ENCODE results near the gene GOLGA1. TPM values are rescaled to one million over a fixed set of nuclear protein-coding genes. Genes with fewer than 3 reads are reported as not detected.

The GOLGA1 gene
- total RNA-seq, 1 donor from 2014 or later, result 10.2 TPM

DNA sequence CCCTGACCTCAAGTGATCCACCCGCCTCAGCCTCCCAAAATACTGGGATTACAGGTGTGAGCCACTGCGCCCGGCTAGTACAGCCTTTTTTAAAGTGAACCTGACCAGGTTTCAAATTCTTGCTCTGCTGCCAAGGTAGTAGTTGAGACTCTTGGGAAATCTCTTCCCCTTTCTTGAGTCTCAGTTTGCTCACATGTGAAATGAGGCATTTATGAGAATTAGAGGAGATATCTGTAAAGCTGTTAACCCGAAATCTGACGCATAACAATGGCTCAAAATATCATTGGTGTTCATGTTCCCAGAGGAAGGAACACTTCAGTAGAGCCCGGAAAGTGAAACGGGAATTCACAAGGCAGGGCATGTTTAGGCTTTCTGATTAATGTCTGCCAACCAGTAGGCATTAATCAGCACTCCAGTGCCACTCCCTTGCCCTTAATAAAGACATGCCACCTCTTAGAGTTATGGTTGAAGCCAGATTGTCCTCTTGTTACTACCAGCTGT, 77.5 kb downstream of the GOLGA1 start:
- H3K27ac Mint-ChIP-seq (ENCODE audit: unreplicated experiment), result no peak overlapping the region
- Histone ChIP-seq H3K4me3 (ENCODE audit: insufficient read depth, low read depth, low read length) (no peak overlapping the region), H4K20me1 (ENCODE audit: insufficient read depth, low read length) (peaks cover 32% of the 10 kb centered on the region), H3K9me3 (ENCODE audit: insufficient read depth, low read depth, low read length) (no peaks in the 10 kb centered on the region), H2AFZ (ENCODE audit: low read depth, low read length) (no peak overlapping the region), H3K4me1 (ENCODE audit: insufficient read depth, low read length) (peaks cover 27% of the 10 kb centered on the region), H3K36me3 (ENCODE audit: insufficient read depth, low read length) (peaks cover 17% of the 10 kb centered on the region), H3K4me2 (ENCODE audit: low read length) (no peak overlapping the region), H3K27me3 (ENCODE audit: insufficient read depth, low read length) (no peaks in the 10 kb centered on the region), H3K9ac (ENCODE audit: low read length) (no peak overlapping the region), H3K27ac (ENCODE audit: low read depth, low read length) (no peak overlapping the region), H3K79me2 (ENCODE audit: insufficient read depth, low read length) (peaks cover 47% of the 10 kb centered on the region)
- no peak for DNase-seq (ENCODE audit: low read depth)
- H3K9me3 Mint-ChIP-seq (ENCODE audit: unreplicated experiment), result no peaks in the 10 kb centered on the region
- H3K4me3 Mint-ChIP-seq (ENCODE audit: unreplicated experiment), result peak overlapping the region; percentile 28
- H3K36me3 Mint-ChIP-seq (ENCODE audit: low read depth, unreplicated experiment), result peaks cover 13% of the 10 kb centered on the region
- H3K27me3 Mint-ChIP-seq (ENCODE audit: low read depth, unreplicated experiment), result no peaks in the 10 kb centered on the region
- no peak for FAIRE-seq
- TF ChIP-seq, protein P1, sequence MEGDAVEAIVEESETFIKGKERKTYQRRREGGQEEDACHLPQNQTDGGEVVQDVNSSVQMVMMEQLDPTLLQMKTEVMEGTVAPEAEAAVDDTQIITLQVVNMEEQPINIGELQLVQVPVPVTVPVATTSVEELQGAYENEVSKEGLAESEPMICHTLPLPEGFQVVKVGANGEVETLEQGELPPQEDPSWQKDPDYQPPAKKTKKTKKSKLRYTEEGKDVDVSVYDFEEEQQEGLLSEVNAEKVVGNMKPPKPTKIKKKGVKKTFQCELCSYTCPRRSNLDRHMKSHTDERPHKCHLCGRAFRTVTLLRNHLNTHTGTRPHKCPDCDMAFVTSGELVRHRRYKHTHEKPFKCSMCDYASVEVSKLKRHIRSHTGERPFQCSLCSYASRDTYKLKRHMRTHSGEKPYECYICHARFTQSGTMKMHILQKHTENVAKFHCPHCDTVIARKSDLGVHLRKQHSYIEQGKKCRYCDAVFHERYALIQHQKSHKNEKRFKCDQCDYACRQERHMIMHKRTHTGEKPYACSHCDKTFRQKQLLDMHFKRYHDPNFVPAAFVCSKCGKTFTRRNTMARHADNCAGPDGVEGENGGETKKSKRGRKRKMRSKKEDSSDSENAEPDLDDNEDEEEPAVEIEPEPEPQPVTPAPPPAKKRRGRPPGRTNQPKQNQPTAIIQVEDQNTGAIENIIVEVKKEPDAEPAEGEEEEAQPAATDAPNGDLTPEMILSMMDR (IDR thresholded peaks at IDR 0.05; ENCODE audit: insufficient read depth, low read depth, low read length), result no peak
- TF ChIP-seq EZH2 (IDR thresholded peaks at IDR 0.05; ENCODE audit: insufficient read depth, low read length), result no peak
- peaks cover 20% of the 10 kb centered on the region for H3K4me1 Mint-ChIP-seq (ENCODE audit: low read depth, unreplicated experiment)

DNA sequence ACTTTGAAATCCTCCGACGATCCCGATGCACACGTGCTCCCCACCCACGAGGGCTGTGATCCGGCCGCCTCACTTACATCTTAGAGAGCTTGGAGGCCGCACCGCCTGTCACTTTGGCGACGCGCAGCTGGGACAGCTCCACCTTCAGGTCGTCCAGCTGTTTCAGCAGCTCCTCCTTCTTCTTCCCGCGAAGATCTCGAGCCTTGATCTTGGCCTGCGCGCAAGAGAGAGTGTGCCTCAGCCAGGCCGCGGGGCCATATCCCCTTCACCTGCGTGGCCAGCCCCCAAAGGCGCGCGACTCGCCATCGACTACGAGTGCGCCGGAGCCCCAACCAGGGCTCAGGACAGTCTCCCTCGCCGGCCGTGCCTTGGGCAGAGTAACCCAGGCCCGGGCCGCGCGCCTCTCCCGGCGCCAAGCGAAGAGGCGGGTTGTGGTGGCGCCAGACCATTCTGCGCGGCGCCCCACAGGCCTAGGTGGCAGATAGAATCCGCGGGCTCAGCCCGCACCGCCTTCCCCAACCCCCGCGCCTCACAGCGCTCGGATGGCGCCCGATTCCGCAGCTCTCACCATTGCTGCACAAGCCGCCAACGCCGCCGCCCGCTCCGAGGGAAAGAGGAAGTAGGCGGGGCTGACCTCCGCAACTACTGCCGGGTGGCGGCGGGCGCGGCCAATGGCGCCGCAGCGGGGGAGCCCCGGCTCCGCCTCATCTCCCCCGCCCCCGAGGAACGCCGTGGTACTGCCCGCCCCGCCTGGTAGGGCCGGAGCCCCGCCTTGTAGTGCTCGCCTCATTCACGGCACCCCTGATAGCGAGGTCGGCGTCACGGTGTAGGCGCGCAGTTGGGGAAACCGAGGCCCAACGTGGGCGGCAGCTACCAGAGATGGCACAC, 79.3 kb downstream of the GOLGA1 start, which contains the start of the genes ARPC5L and RPL35:
Gene ARPC5L, plus strand, starts transcription at position 789 of the 888 bp plus-strand sequence. CDS start 7,161 bp downstream, outside the sequence.
Gene RPL35, minus strand, starts transcription at position 616 of the 888 bp plus-strand sequence. Its CDS starts 45 bp downstream, at position 571.
- peaks cover 20% of the 10 kb centered on the region for H3K36me3 Mint-ChIP-seq (ENCODE audit: low read depth, unreplicated experiment)
- Histone ChIP-seq H3K27me3 (ENCODE audit: insufficient read depth, low read length) (no peaks in the 10 kb centered on the region), H3K9me3 (ENCODE audit: insufficient read depth, low read depth, low read length) (no peaks in the 10 kb centered on the region), H3K36me3 (ENCODE audit: insufficient read depth, low read length) (peaks cover 30% of the 10 kb centered on the region), H3K4me2 (ENCODE audit: low read length) (peak within 1 kb of the TSS; percentile 100), H3K79me2 (ENCODE audit: insufficient read depth, low read length) (peaks cover 39% of the 10 kb centered on the region), H2AFZ (ENCODE audit: low read depth, low read length) (peak within 1 kb of the TSS; percentile 99), H3K27ac (ENCODE audit: low read depth, low read length) (peak within 1 kb of the TSS; percentile 90), H3K4me3 (ENCODE audit: insufficient read depth, low read depth, low read length) (peak within 1 kb of the TSS; percentile 96), H3K4me1 (ENCODE audit: insufficient read depth, low read length) (peaks cover 19% of the 10 kb centered on the region), H3K9ac (ENCODE audit: low read length) (peak within 1 kb of the TSS; percentile 98), H4K20me1 (ENCODE audit: insufficient read depth, low read length) (peaks cover 51% of the 10 kb centered on the region)
- H3K9me3 Mint-ChIP-seq (ENCODE audit: unreplicated experiment), result no peaks in the 10 kb centered on the region
- peaks cover 22% of the 10 kb centered on the region for H3K4me1 Mint-ChIP-seq (ENCODE audit: low read depth, unreplicated experiment)
- H3K27ac Mint-ChIP-seq (ENCODE audit: unreplicated experiment), result peak within 1 kb of the TSS; percentile 94
- H3K27me3 Mint-ChIP-seq (ENCODE audit: low read depth, unreplicated experiment), result no peaks in the 10 kb centered on the region
- peak within 1 kb of the TSS; percentile 95 for H3K4me3 Mint-ChIP-seq (ENCODE audit: unreplicated experiment)
- no peak for TF ChIP-seq EZH2 (IDR thresholded peaks at IDR 0.05; ENCODE audit: insufficient read depth, low read length)
- TF ChIP-seq, protein P1 (IDR thresholded peaks at IDR 0.05; ENCODE audit: insufficient read depth, low read depth, low read length), result no peak
- DNase-seq (ENCODE audit: low read depth), result peak; percentile 83
- FAIRE-seq, result no peak
